ENCODE data around the gene COCH.
"Not testable (repeated sequence)": the region's sequence is repeated elsewhere in the genome, so short reads cannot be mapped to it uniquely, and the experiment has no call there.

The COCH gene

DNA sequence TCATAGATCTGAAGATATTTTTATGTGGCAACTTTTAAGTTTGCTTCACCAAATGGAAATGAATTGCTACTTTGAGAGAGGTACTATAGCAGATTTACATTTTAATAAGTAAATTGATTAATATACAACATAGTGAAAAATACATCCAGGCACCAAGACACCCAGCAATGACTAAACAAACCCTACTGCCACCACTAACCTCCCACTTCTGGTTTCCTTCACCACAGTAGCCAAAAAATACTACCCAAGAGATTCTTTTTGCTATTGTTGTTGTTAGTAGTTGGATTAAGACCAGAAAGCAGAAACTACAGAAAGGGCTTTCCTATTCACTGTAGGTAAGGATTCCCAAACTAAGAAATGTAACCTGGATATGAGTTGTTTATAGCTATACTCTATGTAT, 54.1 kb downstream of the COCH start:
- Mint-ChIP-seq H3K36me3 (ENCODE audit: low read depth) (peaks cover 48% of the 10 kb centered on the region), H3K4me1 (ENCODE audit: low read depth) (peaks cover 13% of the 10 kb centered on the region), H3K27ac (no peak overlapping the region), H3K9me3 (no peaks in the 10 kb centered on the region), H3K27me3 (no peaks in the 10 kb centered on the region), H3K4me3 (no peak overlapping the region)
- DNase-seq = no peak

- not testable (repeated sequence) for H3K4me1 Mint-ChIP-seq (ENCODE audit: low read depth); H3K9me3 Mint-ChIP-seq; DNase-seq; H3K27me3 Mint-ChIP-seq; H3K4me3 Mint-ChIP-seq; H3K27ac Mint-ChIP-seq
- peaks cover 68% of the 10 kb centered on the region for H3K36me3 Mint-ChIP-seq (ENCODE audit: low read depth)
These were observed 59.6 kb downstream of the COCH start for GRCh38 chr14:30933937-30934336.

DNA sequence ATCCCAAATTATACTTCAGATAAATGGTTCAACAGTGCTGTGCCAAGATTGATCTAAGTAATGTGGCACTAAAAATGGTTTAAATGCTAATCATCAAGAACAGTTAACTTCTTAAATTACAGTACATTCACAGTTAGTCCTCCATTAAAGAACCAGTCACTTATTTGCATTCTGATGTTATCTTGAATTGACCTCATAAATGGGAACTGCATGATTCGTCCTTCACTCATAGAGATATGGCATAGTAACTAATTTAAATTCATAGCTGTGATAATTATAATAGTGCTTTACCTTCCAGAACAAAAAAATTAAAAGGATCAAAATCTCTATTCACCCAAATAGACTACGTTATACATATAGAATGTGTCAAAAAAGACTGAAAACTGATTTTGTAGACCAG, 61.1 kb downstream of the COCH start:
- H3K27me3 Mint-ChIP-seq = no peaks in the 10 kb centered on the region
- no peaks in the 10 kb centered on the region for H3K9me3 Mint-ChIP-seq
- no peak for DNase-seq
- peaks cover 79% of the 10 kb centered on the region for H3K36me3 Mint-ChIP-seq (ENCODE audit: low read depth)
- H3K4me1 Mint-ChIP-seq (ENCODE audit: low read depth) = peaks cover 4% of the 10 kb centered on the region
- H3K27ac Mint-ChIP-seq = no peak overlapping the region
- no peak overlapping the region for H3K4me3 Mint-ChIP-seq

- DNase-seq = no peak
- Mint-ChIP-seq H3K27me3 (no peaks in the 10 kb centered on the region), H3K4me3 (no peak overlapping the region), H3K27ac (no peak overlapping the region), H3K4me1 (ENCODE audit: low read depth) (peaks cover 4% of the 10 kb centered on the region), H3K36me3 (ENCODE audit: low read depth) (peaks cover 78% of the 10 kb centered on the region), H3K9me3 (no peaks in the 10 kb centered on the region)
These were observed 64.3 kb downstream of the COCH start for GRCh38 chr14:30938617-30939016.
